Vagina (tissue), 2 donors: ENCODE data around the gene MYCBPAP.

Experiments
- CTCF ChIP-seq, 3 experiments: fragments of 450-650 bp in 2 of 3; fragments of 200-600 bp in 1 of 3; sonication (generic) in 1 of 3; IDR thresholded peaks; one replicate each; pipeline ENCODE4 v1.5.1; 2017 to 2019; ENCODE audit warnings: antibody characterized with exemption in 3 of 3, mild to moderate bottlenecking in 2 of 3, moderate library complexity in 2 of 3
- POLR2A ChIP-seq, 2 donors: fragments of 450-650 bp; IDR thresholded peaks; one replicate each; pipeline ENCODE4 v1.6.1; 2017; ENCODE audit warnings: antibody characterized with exemption in 2 of 2, mild to moderate bottlenecking in 2 of 2, moderate library complexity in 2 of 2

GRCh38 chr17:50518384-50519023 lies 10.3 kb downstream of the MYCBPAP start:
- TF ChIP-seq CTCF (IDR thresholded peaks at IDR 0.05) (no peak), POLR2A (IDR thresholded peaks at IDR 0.05) (no peak)
